Measurements from ENCODE around the gene TRIP6.

TRIP6 gene

DNA sequence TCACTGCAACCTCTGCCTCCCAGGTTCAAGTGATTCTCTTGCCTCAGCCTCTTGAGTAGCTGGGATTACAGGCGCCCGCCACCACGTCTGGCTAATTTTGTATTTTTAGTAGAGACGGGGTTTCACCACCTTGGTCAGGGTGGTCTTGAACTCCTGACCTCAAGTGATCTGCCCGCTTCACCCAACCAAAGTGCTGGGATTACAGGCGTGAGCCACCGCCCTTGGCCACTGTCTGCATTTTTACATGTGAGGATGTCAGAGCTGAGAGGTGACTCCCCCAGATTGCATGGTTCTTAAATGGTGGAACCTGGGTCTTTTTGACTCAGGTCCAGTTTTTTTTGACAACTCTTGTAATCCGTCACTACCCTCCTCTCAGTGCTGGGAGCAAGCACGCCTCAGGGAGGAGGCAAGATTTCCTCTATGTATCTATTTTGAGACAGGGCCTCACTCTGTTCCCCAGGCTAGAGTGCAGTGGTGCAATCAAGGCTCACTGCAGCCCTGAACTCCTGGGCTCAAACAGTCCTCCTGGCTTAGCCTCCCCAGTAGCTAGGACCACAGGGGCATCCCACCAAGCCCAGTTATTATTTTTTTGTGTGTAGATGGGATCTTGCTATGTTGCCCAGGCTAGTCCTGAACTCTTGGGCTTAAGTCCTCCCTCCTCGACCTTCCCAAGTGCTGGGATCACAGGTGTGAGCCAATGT lies 6.6 kb downstream of the TRIP6 start:
- DNase-seq (ENCODE audit: low spot score), result no peak

DNA sequence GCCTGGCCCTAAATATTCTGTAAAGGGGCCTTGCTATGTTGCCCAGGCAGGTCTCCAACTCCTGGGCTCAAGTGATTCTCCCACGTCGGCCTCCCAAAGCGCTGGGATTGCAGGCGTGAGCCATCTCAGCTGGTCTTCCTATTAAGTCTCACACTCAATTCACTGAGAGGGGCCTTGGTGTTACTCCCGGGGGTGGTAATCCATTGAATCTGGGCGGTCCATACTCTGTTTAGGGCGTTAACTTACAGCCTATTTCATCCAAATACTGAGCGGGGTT lies 7.1 kb downstream of the TRIP6 start:
- no peak for DNase-seq (ENCODE audit: low spot score)

DNA sequence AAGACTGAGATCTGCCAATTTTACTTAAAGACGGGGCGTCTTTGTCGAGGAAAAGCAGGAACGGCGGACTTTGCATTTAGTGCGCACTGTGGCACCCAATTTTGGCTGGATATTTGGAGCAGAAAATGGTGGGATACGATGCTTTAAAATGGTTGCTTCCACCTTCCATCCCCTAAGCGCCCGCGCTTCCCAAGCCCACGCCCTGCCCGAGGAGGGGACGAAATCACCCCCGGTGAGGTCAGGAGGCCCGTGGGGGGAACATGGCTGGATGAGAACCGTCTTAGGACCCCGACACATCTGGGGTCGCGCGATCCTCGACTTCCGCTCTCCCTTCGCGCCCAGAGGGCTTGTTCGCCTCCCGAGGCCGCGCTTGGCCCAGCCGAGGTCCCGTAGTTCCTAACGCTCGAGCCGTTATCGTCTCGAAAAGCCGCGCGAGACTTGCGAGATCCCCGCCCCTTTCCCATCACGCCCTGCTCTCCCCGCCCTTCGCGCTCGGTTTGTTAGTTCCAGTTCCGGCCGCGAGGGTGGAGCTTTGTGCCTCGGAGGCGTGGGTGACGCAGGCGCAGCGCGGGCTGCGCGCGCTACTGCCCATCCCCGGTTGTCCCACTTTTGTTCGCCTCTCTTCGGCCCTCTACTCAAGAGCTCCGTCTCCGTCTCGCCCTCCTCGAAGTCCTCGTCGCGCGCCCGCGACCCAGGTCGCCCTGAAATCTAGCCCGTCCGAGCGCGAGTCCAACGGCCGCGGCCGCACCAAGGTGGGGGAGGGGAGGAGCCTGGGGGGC lies 7.6 kb downstream of the TRIP6 start, which contains the start of gene SRRT:
SRRT (plus strand) TSS at position 527 of the 779 bp plus-strand sequence. CDS start 488 bp downstream, outside the sequence.
- DNase-seq (ENCODE audit: low spot score), result peak; percentile 98

DNA sequence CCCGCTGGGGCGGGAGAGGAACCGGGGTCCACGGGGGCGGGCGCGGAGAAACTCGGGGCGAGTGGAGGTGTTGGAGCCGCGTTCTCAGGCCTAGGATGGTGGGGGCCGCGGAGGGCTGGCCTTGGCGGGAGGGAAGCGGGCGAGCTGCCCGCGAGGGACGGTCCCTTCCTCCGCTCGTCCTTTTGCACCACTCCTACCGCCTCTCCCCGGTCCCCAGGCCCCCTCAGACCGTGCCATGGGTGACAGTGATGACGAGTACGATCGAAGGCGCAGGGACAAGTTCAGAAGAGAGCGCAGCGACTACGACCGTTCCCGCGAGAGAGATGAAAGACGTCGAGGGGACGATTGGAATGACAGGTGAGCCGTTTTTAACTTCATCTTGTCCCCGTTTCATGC lies 8.2 kb downstream of the TRIP6 start:
- no peak for DNase-seq (ENCODE audit: low spot score)

DNA sequence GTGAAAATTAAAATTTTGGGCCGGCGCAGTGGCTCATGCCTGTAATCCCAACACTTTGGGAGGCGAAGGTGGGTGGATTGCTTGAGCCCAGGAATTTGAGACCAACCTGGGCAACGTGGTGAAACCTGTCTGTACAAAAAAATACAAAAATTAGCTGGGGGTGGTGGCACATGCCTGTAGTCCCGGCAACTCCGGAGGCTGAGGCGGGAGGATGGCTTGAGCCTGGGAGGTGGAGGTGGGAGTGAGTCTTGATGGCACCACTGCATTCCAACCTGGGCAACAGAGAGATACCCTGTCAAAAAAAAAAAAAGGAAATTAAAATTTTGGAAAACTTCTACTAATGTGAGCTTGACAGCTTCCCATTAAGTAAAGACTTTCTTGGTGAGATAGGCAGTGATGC lies 10.8 kb downstream of the TRIP6 start:
- no peak for DNase-seq (ENCODE audit: low spot score)

DNA sequence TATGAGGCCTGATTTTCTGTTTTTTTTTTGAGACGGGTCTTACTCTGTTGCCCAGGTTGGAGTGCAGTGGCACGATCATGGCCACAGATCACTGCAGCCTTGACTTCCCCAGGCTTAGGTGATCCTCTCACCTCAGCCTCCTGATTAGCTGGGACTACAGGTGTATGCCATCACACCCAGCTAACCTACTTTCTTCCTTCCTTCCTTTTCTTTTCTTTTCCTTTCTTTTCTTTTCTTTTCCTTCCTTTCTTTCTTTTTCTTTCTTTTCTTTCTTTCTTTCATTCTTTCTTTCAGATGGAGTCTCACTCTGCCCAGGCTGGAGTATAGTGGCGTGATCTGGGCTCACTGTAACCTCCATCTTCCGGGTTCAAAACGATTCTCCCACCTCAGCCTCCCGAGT lies 11.5 kb downstream of the TRIP6 start:
- DNase-seq (ENCODE audit: low spot score), result no peak

DNA sequence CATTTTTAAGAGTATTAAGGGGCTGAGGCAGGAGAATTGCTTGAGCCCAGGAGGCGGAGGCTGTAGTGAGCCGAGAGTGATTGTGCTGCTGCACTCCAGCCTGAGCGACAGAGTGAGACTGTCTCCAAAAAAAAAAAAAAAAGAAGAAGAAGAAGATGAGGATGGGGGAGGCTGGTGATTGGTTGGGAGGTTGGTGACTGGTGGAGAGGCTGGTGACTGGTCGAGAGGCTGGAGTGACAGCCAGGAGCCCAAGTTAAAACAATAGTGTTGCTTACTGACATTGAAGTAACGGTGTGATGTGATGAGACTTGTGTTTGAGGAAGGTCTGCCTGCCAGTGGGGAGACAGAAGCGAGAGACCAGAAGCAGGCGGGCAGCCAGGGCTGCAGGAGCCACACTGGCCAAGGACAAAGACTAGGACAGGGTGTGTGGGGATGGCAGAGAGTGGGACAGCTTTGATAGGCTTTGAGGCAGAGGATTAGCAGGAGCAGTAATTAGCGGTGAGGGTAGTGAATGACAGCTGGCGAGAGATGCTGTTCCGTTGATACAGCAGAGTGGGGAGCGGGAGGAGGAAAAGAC lies 12.6 kb downstream of the TRIP6 start:
- no peak for DNase-seq (ENCODE audit: low spot score)

DNA sequence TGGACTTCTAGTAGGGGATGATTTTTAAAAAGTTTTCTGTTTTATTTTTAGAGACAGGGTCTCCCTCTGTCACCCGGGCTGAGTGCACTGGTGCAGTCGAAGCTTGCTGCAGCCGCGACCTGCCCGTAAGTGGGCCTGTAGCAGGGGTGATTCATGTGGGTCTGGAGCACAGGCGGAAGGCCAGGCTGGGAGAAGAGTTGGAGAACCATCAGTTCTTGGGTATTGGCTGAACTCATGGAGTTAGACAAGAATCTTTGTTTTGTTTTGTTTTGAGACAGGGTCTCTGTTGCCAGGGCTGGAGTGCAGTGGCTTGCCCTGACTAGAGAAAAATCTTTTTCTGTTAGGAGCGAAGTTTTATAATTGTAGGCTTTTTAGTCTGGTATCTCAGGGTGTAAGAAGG lies 13.5 kb downstream of the TRIP6 start:
- DNase-seq (ENCODE audit: low spot score), result no peak

DNA sequence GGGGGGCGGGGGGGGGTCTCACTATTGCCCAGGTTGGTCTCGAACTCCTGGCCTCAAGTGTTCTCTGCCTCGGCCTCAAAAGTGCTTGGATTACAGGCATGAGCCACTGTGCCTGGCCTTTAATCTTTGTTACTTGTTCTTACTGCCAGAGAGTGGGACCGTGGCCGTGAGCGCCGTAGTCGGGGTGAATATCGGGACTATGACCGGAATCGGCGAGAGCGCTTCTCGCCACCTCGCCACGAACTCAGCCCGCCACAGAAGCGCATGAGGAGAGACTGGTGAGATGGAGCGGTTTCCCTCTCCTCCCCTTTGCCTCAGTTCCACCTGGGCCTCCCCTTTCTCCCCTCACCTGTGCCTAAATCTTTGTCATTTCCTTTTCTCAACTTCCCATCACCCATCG lies 13.9 kb downstream of the TRIP6 start:
- DNase-seq (ENCODE audit: low spot score), result no peak

DNA sequence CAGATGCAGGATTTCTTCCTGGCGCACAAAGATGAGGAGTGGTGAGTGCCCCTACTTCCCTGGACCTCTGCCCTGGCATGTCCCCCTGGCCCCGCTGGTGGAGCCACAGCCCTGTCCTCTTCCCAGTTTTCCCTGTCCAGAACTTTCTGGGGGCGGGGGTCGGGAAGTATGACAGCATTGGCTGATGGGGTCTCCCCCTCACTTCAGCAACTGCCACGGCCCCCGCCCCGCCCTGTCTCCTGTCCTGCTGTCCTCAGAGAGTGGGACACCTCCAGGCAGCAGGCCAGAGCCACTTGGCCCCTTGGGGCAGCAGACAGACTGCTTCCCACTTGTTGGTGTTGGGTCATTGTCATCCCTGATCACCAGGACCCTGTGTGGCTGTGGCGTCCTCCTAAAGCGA lies 15.0 kb downstream of the TRIP6 start:
- no peak for DNase-seq (ENCODE audit: low spot score)

DNA sequence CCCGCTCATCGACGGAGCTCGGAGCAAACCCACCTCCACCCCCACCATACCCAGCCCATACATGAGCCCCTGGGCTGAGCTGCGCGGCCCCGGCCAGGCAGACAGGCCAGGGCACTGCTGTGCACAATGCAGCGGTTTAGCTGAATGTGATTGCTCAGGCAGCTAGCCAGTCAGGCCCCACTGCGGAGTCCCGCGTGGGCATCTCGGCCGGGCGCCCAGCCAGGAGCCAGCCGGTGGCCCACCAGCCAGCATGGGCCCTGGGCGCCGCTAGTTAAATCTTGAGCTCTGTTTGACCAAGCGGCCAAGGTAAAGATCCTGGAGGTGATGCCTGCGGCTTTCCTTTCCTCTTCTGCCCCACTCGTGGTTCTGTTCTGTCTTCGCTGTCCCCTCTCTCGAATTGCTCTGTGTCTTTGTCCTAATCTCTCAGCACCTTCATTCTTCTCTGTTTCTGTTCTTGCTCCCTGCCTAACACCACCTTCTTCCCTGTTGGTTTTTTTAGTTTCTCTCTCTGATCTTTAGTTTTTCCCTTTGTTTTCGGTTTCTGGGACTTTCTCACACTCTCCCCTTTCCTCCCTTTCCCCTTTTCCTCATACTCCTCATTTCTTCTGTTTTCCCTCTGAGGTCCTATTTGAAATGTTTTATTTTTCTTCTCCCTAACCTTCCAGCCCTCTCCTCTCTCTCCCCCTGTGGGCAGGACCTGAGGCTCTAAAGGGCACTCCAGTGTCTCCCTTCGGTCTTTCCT lies 15.8 kb downstream of the TRIP6 start:
- no peak for DNase-seq (ENCODE audit: low spot score)

DNA sequence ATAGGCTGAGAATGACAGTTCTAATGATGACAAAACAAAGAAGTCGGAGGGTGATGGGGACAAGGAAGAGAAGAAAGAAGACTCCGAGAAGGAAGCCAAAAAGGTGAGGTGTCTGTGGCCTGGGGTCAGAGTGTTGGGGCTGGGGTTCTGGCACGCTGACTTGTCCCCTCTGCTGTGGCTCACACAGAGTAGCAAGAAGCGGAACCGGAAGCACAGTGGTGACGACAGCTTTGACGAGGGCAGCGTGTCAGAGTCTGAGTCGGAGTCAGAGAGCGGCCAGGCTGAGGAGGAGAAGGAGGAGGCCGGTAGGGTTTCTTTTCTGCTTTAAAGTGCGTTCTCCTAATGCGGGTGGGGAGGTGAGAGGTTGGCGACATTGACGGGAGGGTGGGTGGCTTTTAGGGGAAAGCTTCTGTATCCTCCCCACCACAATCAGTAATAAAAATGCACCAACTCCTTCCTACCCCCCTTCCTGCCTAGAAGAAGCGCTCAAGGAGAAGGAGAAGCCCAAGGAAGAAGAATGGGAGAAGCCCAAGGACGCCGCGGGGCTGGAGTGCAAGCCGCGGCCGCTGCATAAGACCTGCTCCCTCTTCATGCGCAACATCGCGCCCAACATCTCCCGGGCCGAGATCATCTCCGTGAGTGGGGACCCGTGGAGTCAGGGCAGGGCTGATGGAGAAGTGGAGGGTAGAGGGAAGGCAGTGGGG lies 17.7 kb downstream of the TRIP6 start:
- DNase-seq (ENCODE audit: low spot score), result peak; percentile 55

DNA sequence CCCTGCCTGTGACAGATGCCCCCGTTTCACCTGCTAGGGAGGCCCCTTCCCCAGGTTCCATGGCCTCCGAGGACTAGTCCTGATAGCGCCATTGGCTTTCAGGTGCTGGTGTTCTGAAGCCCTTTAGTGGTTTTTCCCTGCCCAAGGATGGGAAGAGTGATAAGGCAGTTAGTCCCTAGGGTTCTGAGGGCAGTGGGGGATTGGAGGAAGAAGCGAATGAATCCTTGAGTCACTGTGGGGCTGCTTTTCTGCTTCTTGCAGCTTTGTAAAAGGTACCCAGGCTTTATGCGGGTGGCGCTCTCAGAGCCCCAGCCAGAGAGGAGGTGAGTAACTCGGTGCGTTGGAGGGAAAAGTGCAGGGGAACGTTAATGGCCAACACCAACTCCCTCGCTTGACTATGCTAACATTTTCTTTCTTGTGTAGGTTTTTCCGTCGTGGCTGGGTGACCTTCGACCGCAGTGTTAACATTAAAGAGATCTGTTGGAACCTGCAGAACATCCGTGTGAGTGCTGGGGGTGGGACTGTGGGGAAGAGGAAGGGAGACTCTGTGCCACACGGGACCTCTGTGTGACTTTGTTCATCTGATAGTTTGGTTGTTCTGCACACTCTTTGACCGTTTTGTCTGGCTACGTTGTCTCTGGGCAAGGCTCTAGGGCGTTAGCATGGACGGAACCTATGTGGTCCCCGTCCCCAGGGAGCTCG lies 18.4 kb downstream of the TRIP6 start:
- no peak for DNase-seq (ENCODE audit: low spot score)

DNA sequence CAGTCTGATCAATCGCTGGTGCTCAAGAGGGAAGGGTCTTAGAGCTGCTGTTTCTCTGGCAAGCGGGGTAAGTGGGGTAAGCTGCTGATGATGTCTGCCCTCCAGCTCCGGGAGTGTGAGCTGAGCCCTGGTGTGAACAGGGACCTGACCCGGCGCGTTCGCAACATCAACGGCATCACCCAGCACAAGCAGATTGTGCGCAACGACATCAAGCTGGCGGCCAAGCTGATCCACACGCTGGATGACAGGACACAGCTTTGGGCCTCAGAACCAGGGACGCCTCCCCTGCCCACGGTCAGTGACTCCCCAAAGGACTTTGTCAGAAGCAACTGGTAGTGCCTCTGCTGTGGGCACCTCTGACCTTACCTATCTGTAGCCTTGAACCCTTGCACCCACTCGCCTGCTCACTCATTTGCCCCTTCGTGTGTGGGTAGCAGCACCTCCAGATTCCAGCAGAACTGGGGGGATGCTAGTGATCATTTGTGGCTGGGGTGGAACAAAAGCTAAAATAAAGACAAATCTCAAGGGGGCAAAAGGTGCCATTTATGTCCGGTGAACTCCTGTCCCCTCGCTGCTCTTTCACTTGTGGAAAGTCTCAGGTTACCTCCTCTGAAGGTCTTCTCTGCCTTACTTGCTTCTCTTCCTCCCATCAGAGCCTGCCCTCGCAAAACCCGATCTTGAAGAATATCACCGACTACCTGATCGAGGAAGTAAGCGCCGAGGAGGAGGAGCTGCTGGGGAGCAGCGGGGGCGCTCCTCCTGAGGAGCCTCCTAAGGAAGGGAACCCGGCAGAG lies 19.2 kb downstream of the TRIP6 start:
- no peak for DNase-seq (ENCODE audit: low spot score)

DNA sequence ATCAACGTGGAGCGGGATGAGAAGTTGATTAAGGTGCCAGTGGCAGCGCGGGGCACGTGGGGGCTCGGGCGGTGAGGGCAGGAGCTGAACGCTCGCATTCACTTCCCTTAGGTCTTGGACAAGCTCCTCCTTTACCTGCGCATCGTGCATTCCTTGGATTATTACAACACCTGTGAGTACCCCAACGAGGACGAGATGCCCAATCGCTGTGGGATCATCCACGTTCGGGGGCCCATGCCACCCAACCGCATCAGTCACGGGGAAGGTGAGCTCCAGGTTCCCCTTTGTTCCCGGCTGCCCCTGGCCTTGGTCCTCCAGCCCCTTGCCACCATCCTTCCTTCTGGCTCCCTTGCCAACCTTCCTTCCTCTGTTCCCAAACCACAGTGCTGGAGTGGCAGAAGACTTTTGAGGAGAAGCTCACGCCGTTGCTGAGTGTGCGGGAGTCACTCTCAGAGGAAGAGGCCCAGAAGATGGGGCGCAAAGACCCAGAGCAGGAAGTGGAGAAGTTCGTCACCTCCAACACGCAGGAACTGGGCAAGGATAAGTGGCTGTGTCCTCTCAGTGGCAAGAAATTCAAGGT lies 19.8 kb downstream of the TRIP6 start:
- DNase-seq (ENCODE audit: low spot score), result no peak

DNA sequence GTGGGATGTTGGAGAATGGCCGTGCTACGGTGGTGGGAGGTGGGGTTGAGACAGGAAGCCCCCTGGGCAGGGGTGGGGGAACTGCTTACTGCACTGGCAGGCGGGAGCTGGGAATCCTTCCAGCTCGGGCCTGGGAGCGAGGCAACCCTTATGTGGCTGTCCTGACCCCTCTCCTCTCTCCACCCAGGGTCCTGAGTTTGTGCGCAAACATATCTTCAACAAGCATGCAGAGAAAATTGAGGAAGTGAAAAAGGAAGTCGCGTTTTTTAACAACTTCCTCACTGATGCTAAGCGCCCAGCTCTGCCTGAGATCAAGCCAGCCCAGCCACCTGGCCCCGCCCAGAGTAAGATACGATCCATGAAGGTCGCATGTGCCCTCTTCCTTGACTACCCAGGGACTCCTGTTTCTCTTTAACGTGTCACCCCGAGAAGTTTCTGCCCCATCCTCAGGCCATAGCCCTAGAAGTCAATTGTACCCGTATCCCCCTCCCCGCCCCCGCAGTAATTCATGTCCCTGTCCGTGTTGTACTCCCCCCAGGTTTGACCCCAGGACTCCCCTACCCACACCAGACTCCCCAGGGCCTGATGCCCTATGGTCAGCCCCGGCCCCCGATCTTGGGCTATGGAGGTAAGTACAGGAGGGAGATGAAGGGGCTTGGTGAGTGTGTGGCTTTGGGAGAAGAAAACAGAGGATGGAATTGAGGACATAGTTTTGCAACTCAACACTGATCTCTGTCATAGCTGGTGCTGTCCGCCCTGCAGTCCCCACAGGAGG lies 20.5 kb downstream of the TRIP6 start:
- peak; percentile 57 for DNase-seq (ENCODE audit: low spot score)

DNA sequence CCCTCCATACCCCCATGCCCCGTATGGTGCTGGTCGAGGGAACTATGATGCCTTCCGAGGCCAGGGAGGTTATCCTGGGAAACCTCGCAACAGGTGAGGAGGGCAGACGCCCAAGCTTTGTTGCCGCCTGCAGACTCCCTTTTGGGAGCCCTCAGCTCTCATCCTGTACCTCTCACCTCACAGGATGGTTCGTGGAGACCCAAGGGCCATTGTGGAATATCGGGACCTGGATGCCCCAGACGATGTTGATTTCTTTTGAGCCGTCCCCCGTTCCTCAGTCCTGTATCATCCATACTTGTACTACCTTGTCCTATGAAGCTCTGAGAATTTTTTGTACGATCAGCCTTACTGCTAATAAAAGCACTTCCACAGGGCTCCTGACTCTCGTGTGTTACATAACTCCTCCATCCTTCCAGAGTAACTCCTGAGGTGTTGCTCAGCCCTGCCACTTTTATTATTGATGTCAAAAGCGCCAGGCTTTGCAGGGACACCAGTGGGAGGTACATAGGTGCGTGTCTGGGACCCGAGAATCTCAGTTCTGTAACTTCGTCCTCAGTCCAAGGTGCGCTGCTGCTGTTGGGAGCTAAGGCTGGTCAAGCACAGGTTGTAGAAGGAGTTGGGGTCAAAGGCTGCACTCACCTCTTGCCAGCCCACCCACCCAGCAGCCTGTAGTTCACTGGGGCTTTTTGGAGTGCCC lies 21.3 kb downstream of the TRIP6 start:
- no peak for DNase-seq (ENCODE audit: low spot score)

DNA sequence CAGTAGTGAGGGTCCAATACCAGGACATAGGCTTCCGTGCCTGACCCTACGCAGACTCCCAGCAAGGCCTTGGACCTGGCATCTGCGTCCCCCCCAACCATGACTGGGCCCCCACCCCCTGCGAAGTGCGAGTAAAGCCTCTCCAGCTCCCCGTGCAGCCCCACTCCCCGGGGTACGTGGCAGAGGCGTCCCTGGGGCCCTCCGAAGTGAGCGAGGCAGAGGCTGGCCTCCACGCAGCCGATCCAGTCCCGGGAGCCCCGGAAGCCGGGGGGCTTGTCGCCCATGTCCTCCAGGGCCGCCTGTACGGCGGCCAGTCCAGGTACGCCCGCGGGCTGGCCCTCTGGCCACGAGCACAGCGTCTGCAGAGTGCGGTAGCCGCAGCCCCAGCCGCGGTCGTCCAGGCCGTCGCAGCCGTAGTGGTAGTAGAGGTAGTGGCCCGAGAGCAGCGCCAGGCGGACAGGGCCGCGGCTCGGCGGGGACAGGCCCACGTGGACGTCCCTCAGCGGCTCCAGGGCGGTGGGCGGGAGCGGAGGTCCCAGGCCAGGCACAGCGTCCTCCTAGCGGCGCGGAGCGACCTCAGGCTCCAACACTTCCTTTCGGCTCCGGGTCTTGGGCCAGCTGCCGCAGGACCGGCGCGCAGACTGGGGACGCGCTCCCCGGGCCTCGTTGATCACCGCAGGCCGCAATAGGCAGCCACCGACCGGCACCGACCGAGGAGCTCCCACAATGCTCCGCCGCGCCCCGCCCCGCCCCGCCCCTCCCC lies 22.0 kb downstream of the TRIP6 start, which contains the start of gene UFSP1:
UFSP1 (minus strand) TSS at position 728 of the 763 bp plus-strand sequence; CDS start at position 284, 444 bp downstream.
- no peak for DNase-seq (ENCODE audit: low spot score)

Measured in CD4-positive, alpha-beta T cell treated with Interleukin-15 for 4 hours (primary cell).